ENCODE measurements around the gene HPCAL1.

Gene HPCAL1

DNA sequence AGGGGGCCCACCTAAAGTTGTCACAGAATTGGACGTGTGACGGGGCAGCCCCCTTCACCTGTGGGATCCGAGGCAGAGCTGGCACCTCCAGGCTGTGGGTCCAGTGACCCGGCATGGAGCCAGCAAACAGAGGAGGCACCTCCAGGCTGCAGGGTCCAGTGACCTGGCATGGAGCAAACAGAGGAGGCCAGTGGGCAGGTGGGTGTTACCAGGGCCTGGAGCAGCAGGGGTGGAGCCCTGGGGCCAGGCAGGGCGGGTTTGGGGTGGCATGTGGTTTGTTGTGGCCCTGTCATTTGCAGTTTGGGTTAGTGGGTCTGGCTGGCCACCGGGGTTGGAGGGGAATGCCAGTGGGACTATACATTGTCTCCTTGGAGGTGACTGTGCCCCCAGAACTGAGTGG, 68.2 kb downstream of the HPCAL1 start:
- no peak for DNase-seq (ENCODE audit: low read depth)

DNA sequence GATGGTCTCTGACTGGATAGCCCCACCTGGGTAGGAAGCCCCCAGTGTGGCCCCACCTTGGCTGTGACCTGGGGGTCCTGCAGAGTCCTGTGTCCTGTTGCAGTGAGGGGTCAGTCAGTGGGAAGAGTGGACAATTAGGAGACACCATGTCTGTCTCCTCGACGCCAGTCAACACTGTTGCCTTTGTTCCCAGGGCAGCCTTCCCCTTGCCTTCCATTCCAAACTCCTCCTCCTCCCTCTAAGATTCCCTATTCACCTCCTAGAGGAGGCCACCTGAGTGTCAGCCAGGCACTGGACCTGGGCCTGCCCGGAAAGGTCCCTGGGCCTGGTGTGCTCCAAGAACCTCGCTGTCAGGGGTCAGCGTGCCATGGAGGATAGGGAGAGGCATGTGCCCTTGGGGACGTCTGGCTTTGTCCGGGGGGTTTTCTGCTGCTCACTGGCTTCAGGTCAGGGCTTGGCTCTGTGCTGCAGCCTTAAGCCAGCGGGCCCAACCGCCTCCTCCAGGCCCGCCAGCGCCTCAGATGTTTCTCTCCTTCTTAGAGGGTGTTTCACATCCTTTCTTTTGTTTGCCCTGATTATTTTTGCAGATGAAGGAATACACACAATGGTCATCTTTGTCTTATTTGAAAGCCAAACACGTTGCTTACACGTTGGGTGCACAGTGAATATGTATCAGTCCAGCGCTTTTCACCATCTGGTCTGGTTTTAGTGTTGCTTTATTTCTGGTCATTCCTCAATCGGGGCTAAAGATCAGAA, 68.9 kb downstream of the HPCAL1 start:
- DNase-seq (ENCODE audit: low read depth), result no peak

DNA sequence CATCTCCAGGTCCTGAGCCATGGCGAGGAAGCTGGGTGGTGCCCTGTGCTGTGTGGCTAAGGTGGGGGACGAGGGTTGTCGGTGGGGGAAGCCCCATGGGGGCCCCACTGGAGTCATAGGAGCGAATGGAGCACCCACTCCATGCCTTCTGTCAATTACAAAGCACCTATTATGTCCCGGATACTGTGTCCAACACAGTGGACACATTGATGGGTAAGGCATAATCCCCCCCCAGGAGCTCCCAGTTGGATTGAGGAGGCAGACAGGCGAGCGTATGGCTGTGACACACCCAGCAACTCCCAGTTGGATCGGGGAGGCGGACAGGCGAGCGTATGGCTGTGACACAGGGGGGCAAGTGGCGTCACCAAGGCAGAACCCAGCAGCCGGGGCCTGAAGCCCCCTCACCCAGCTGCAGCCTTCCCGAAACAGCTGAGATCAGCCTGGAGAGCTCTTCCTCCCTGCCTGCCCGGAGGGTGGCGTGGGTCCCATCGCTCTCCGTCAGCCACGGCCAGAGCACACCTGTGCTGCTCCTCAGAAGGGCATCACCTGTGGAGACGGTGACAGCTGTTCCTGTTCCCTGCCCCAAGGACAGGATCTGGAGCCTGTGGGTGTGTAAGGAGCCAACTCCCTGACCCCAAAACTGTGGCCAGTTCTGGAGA, 69.6 kb downstream of the HPCAL1 start:
- DNase-seq (ENCODE audit: low read depth), result no peak

DNA sequence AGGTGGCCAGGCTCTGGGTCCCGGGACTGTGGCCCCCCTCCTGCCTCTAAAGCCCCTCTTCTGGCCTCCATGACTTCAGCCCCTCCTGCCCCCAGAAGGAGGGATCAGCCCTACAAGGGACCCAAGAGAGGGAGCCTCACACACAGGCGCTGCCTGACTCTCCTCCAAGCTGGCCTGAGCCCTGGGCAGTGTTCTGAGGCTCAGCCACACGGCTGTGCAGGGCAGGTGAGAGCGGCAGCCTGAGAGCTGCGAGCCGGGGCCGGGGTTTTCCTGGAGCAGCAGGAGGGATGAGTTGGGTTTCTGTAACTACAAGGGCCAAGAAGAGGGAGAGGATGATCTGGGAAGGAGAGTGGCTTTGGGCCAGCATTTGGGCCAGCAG, 70.1 kb downstream of the HPCAL1 start:
- no peak for DNase-seq (ENCODE audit: low read depth)

DNA sequence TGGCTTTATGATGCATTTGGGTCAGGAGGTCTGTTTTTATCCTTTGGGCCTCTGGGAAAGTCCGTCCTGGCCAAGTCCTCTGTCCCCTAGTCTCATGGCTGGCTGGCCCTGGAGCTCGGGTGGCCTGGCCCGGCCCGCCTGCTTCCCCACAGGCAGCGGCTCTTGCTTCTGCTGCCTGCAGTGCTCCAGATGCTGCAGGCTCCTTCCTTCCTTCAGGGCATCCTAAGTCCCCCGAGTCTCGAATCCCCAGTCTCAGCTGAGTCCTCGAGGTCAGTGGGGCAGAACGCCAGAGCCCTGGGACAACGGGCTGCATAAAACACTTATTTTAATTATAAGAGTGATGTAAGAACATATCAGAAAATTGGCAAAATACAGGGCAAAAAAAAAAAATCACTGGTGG, 71.2 kb downstream of the HPCAL1 start:
- DNase-seq (ENCODE audit: low read depth), result no peak

DNA sequence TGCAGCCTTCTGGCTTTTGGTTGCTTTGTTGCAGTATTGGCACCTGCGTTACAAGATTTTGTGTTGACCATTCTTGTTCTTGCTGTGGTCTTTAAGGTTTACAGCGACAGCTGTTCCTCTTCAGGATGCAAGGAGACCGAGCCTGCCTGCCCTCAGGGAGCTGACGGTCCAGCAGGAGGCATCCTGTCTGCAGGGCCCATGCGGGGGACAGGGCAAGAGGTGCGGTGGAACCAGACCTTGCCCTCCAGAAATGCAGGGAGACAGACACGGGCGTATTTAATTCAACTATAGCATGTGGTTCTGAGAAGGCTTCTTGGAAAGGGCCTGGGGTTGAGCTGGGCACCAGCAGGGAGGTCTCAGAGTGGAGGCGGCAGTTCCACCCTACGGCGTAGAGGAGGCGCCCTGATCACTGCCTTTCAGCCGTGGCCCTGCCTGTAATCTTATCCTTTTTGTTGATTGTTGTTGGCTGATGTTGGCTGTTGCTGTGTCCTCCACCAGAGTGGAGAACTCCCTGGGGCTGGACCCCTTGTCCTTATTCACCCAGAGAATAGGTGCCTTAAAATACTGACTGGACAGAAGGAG, 71.7 kb downstream of the HPCAL1 start:
- no peak for DNase-seq (ENCODE audit: low read depth)

DNA sequence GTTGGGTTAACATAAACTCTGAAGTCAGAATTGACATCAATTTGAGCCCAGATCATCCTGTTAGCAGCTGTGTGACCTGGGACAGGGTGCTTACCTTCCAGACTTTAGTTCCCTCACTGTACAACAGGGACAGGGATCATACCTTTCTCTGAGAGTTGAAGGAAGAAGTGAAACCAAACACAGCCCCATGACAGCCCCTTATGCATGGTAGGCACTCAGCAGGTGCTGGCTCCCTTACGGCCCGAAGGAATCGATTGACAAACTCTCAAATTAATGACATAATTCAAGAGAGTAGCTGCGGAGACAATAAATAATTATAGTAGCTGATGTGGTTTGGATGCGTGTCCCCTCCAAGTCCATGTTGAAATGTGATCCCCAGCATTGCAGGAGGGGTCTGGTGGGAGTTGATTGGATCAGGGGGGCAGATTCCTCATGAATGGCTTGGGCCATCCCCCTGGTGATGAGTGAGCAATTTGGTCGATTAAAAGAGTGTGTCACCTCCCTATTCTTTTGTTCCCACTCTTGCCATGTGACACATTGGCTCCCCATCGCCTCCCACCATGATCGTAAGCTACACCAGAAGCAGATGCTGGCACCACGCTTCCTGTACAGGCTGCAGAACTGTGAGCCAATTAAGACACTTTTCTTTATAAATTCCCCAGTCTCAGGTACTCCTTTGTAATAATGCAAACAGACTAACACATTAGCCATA, 73.0 kb downstream of the HPCAL1 start:
- no peak for DNase-seq (ENCODE audit: low read depth)

DNA sequence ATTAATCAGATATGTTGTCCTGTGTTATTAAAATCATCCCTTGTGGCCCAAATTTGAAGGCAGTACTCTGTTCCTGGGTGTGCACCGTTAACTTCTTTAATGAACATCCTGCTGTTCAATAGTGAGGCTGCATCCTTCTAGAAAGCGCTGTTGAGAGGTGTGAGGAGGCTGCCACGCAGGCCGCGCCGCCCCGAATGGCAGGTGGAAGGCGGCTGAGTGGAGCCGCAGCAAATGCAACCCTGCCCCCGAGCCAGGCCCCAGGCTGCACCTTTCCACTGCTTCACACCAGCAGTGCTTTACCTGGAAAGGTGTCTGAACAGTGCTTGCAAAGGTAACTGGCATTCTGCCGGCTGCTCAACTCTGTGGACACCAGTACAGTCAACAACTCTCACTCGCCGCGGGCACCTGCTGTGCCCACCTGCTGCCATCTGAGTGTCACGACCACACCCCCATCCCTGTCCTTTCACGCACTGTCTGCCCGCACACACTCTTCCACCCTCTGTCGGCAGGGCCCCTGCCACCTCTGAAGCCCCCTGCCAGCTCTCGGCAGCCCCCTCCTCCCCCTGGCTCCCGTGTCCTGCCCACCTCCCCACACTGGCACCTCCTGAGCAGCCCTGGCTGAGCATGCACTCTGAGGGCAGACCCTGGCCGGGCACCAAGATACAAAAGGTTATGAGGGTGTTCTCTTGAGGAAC, 74.5 kb downstream of the HPCAL1 start:
- no peak for DNase-seq (ENCODE audit: low read depth)

DNA sequence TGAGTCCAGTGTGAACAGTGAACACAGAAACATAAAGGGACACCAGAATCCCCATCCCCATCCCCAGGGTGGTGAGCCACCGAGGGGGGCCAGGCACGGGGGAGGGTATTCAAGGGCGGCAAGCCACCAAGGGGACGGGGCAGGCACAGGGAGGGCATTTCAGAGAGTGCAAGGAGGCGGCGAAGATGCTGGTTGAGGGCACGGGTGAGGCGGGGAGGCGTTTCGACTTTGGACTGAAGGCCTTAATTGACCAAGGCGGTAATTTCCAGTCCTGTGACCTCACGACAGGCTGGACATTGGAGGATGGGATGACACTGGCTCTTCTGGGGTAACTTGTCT, 75.0 kb downstream of the HPCAL1 start:
- DNase-seq (ENCODE audit: low read depth), result no peak

DNA sequence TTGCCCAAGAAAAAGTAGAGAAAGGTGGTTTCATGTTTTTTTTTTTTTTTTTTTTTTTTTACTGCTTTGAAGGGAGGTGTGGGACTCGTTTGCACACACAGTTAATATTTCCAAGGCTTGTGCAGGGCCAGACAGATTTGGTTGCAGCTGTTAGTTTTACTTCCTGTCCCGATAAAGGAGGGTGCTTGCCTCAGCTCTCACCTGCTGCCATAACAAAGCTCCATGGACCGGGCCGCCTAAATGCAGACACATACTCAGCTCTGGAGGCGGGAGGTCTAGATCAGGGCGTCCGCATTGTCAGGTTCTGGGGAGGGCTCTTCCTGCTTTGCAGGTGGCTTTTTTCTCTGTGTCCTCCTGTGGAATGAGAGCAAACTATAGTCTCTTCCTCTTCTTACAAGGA, 75.5 kb downstream of the HPCAL1 start:
- no peak for DNase-seq (ENCODE audit: low read depth)

DNA sequence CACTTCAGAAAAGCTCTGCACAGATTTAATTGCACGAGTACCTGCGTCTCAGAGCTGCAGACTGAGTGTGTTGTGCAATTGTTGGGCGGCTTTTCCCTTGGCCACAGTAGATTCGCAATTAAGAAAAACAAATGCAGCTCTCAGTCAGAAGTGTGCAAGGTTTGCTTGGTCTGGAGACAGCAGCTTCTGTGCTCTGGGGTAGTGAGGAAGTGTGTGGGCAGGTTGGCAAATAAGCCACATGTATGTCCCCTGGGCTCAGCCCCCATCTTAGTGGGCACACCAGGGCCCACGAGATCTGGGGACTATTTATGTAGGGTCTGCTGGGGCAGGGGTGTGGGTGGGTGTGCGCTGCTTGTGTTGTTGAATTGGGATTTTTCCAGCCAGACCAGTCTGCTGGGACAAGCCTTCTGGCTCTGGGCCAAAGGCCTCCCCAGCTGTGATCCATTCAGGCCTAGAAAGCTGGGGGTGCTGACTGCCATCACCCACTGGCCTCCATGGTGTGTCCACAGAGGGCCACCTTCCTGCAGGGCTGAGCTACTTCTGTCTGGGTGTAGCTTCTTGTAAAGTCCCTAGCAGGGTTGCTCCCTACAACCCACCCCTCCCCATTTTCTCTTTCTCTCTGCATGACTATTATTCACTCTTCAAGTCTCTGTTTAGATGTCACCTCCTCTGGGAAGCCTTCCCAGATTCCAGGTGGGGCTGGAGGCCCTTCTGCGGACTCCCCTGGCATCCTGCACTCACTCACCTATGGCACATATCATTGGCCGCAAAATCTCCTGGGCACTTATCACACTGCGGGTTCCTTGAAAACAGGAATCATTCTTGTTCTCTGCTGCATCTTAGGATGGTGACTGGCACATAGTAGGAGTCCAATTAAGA, 77.6 kb downstream of the HPCAL1 start:
- DNase-seq (ENCODE audit: low read depth), result no peak

DNA sequence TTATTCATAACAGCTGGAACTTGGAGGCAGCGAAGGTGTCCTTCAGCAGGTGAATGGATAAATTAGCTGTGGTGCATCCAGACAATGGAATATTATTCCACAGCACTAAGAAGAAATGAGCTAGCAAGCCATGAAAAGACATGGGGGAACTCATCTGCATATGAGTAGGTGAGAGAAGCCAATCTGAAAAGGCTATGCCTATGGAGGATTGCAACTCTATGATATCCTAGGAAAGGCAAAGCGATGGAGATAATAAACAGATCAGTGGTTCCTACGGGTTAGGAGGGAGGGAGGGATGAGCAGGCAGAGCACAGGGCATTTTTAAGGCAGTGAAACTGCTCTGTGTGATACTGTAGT, 79.3 kb downstream of the HPCAL1 start:
- DNase-seq (ENCODE audit: low read depth), result no peak

DNA sequence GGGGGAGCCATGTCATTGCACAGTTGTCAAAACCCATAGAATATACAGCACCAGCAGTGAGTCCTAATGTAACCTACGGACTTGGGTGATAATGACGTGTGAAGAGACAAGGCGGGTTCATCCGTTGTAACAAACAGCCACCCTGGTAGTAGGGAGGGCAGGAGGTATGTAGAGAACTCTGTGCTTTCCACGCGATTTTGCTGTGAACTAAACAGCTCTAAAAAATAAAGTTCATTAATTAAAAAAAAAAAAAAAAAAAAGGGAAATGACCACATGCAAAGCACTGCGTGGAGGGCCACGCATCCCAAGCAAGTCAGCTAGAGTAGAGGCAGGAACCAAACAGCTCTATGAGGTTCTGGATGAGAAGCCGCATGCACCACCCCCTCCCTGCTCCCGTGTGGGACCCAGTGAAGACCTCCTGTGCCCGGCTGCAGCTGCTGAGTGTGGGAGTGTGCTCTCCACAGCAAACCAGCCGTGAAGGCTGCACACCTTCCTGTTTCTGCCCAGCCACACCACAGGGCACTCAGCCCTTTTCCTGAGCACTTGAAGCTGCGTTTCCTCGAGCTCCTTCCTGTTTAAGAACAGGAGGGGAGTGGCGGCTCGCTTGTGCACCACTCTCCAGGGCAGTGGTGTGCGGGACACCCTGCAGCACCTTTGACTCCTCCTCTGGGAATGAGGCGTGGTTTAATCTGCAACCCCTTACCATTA, 79.8 kb downstream of the HPCAL1 start:
- peak; percentile 13 for DNase-seq (ENCODE audit: low read depth)

DNA sequence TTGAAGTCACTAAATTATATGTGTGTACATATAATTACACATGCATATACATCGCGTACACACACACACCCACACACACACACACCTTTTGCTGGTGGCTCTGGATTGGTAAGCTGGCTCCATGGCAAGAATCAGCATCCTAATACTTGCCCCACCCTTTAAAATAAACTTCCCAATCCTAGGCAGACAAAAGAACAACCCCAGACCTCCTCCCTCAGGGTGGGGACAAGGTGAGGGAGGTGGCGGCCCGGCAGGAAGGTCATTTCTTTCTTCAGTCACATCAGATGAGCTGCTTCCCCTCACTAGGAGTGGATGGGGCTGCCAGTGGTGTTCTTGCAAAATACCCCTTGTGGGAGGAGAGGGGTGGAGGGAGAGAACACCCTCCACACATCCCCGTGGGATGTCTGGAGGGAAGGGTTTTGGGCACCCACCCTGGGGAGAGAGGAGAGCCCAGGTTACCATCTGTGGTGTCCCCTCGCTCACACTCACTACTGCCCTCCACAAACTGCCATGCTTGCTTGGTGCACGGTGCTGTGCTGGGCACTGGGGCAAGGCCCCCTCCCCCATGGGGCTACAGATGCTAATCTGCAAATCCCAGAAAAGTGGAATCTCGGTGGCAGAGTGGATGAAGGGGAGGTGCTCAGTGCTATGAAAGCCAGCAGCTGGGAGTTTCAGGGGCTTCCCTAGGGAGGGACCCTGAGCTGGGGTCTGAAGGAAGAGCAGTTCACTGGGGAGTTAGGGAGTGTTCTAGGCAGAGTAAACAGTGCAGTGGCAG, 81.4 kb downstream of the HPCAL1 start:
- no peak for DNase-seq (ENCODE audit: low read depth)

DNA sequence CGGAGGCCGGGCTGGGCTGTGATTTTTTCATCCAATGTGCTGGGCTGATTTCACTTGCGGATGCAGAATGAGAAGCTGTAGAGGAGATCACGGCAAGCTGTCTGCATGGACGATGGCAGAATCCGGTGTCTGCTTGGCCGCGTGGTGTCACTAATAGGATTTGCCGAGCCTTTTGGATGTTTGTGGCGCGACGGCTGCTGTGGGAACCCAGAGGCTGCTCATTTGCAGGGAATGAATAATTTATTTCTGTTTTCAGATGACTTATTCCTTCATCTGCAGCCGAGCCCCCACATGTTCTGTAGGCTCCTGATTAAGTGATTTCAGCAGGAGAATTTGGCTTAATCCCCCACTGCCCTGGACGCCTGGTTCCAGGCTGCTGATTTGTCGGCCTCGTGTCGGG, 82.8 kb downstream of the HPCAL1 start:
- no peak for DNase-seq (ENCODE audit: low read depth)

DNA sequence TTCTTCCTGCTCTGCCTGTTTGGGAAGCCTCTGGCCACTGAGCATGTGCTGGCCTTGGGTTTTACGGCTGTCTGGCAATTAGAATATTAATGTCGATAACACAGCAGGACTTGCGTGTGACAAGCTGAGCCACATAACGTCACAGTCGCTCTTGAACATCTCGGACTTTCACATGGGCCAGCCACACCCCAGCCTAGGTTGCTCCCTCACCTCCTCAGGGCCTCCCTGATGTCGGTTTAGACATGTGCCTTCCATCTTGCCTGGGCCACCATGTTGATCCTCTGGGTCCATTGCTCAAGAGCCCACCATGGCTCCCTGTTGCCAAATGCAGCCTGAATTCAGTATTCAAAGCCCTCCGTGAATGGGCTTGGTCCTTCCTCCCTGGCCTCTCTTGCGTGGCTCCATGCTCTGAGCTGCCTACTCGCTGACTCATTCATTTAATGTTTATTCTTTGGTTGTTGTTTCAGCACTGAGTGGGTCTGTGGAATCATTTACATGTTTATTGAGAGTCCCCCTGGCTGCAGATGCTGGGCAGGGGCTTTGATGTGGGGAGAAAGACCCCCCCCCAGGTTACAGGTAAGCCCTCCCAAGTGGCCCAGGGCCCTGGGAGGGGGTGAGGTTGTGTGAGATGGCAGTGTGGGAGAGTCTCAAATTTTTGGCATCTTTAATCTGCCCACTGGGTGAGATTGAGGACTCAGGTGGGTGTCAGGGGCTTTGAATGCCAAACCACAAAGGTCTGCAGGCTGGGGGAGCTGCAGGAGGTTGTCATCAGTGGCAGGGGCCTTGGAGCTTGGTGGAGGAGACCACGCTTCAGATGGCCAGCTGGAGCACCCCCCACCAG, 83.4 kb downstream of the HPCAL1 start:
- DNase-seq (ENCODE audit: low read depth), result no peak

DNA sequence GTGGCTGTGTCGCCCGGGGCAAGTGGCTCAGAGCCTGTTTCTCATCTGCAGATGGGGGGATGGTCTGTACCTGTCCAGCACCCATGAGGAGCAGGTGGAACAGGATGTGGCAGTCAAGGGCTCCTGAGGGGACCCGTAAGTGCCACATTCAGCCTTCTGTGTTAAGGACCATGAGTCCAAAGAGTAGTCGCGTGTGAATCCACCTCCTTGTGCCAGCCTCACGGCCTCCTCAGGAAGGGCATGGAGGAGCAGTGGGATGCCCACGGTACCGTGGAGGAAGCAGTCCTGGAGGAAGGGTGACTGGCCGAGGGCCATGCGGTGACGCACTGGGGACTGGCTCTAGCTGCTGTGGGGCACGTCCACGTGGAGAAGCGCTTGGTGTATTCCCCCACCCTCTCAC, 84.3 kb downstream of the HPCAL1 start:
- DNase-seq (ENCODE audit: low read depth), result no peak

DNA sequence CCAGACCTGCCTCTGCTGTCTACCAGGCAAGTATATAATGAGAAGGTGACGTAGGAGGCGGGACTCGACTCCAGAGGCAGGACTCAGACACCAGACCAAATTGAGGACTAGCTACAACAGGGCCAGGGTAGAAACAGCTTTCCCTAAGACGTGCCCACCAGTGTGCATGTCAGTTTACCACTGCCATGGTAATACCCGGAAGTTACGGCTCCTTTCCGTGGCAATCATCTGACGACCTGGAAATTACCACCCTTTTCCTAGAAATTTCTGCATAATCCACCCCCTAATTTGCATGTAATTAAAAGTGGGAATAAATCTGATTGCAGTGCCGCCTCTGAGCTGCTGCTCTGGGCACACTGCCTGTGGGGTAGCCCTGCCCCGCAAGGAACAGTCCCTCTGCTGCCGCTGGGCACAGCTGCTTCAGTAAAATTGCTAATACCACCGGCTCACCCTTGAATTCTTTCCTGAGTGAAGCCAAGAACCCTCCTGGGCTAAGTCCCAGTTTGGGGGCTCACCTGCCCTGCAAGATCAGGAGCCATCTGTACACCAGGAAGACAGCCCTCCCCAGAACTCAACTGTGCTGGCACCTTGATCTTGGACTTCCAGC, 86.4 kb downstream of the HPCAL1 start:
- no peak for DNase-seq (ENCODE audit: low read depth)

DNA sequence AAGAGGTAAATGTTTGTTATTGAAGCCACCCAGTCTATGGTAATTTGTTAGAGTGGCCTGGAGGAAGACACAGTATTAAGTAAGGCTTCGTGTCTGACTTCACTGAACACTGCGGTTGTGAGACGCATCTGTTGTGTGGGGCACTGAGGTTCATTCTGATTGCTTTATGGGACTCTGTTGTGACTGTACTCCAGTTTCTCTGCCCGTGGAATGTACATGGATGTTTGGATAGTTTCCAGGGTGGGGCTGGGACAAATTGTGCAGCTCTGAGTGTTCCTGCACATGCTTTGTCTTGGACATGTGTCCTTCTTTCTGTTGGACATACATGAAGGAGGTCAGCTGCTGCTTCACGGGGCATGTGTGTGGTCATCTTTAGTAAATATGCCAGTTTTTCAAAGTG, 86.9 kb downstream of the HPCAL1 start:
- DNase-seq (ENCODE audit: low read depth), result no peak
